GM12875 (cell line): ENCODE results near the gene ADORA2B.

Experiments used
- H3K4me3 ChIP-seq: one replicate; pipeline ENCODE4 v1.5.1; 2011; ENCODE audit warnings: low read depth, low read length, control low read depth
- TF ChIP-seq, protein P1 (sequence below): IDR thresholded peaks from 2 replicates; pipeline ENCODE4 v1.5.1; 2011; ENCODE audit warnings: low read depth, mild to moderate bottlenecking, control low read depth, inconsistent platforms, low read length, moderate library complexity, borderline replicate concordance; ENCODE audit not compliant: insufficient read depth

ADORA2B gene

DNA sequence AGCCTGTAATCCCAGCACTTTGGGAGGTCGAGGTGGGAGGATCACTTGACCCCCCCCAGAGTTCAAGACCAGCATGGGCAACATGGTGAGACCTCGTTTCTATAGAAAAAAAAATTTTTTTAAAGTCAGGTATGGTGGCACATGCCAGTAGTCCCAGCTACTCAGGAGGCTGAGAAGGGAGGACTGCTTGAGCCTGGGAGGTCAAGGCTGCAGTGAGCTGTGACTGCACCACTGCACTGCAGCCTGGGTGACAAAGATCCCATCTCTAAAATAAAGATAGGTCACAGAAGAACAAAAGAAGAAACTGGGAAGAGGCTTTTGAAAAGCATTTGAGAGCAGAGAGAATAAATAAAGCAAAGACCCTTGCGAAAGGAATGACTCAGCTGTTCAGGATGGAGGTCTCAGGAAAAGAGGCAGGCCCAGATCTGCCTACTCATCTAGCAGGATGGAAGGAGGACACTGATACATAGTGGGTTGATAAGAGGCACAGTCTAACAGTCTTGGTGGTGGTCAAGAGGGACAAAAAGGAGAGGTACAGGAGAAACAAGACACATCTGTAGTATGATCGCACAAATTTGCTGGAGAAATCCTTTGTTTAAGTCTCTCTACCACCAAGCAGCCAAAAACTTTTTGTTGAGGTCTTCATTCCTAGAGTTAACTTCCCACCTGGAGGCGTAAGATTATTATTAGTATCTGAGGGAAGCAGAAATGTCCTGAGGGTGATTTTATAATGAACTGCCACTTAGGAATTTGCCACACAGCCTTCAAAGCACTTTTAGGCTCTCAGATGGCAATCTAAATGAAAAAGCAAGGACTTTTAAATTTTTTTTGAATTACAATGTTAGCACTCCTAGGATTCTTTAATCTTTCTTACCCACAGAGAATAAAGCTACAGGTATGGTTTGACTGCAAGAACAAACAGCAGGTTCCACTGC is 37.0 kb downstream of the ADORA2B start:
- TF ChIP-seq, protein P1, sequence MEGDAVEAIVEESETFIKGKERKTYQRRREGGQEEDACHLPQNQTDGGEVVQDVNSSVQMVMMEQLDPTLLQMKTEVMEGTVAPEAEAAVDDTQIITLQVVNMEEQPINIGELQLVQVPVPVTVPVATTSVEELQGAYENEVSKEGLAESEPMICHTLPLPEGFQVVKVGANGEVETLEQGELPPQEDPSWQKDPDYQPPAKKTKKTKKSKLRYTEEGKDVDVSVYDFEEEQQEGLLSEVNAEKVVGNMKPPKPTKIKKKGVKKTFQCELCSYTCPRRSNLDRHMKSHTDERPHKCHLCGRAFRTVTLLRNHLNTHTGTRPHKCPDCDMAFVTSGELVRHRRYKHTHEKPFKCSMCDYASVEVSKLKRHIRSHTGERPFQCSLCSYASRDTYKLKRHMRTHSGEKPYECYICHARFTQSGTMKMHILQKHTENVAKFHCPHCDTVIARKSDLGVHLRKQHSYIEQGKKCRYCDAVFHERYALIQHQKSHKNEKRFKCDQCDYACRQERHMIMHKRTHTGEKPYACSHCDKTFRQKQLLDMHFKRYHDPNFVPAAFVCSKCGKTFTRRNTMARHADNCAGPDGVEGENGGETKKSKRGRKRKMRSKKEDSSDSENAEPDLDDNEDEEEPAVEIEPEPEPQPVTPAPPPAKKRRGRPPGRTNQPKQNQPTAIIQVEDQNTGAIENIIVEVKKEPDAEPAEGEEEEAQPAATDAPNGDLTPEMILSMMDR = no peak
- H3K4me3 ChIP-seq = no peak overlapping the region

DNA sequence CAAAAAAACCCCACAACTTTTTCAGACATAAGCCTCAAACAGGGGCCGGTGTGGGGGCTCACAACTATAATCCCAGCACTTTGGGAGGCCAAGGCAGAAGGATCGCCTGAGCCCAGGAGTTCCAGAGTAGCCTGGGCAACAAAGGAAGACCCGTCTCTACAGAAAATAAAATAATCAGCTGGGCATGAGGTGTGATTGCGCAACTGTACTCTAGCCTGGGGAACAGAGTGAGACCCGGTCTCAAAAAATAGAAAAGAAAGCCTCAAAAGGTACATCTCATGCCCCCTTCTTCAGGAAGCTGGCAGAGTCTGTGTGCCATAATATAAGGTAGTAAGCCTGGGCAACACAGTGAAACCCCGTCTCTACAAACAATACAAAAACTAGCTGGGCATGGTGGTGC is 51.4 kb downstream of the ADORA2B start:
- TF ChIP-seq, protein P1 = no peak
- no peak overlapping the region for H3K4me3 ChIP-seq

DNA sequence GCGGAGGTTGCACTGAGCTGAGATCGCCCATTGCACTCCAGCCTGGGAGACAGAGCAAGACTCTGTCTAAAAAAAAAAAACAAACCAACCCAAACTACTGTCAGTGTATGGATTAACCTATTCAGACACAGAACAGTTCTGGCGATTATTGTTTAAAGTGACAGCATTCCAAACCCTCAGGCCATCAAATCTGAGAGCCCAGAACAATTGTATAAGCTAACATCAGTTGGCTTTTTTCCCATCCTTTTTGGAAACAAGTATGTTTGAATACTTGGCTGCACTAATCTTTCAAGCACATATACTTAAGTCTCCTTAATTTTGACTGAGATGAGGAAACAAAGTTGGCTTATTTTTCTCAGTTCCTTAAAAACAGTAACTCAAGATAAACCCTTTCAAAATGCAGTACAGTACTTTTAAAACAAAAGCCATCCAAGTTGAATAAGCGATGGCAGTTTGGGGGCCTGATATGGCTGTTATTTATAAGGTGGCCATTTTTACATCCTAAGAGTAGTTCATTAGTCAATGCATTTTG is 53.2 kb downstream of the ADORA2B start:
- no peak overlapping the region for H3K4me3 ChIP-seq
- TF ChIP-seq, protein P1 = no peak

DNA sequence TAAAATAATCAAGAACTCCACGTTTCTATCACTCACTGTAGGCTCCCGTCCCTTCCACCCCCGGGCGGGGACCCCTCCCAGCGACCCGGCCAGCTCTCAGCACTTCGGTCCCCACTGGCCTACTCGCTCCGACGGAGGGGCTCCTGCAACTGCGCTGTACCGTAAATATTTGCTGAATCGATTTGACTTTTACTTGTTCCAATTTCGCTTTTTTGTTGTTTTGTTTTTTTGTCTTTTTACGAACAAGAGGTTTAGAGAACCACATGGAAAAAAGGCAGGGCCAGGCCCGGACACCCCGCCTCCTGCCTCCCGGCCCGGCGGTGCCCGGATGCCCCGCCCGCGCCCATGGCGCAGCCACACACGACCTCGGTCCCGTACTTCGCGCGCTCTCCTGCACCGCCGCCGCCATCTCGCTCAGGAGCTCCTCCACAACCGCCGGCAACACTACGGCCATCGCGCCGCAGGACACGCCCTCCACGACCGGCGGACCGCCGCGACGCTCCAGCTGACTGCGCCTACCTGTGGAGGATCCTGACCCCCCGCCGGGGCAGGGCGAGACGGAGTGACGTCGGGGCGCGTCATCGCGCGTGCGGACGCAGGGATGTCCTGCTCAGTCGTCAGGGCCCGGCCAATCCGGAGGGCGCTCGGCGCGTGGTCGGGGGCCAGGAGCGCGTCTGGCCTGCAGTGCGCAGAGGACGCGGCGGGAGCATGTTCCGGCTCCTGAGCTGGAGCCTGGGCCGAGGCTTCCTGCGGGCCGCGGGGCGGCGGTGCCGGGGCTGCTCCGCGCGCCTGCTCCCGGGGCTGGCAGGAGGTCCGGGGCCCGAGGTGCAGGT is 54.4 kb downstream of the ADORA2B start, which contains the start of the genes TTC19 and ZSWIM7:
TSS of gene TTC19 (plus strand) at position 684 of the 833 bp plus-strand sequence. CDS start at position 709, 25 bp downstream.
TSS of gene ZSWIM7 (minus strand) at position 564 of the 833 bp plus-strand sequence. CDS start at position 454, 110 bp downstream.
- peak within 1 kb of the TSS; percentile 97 for H3K4me3 ChIP-seq

DNA sequence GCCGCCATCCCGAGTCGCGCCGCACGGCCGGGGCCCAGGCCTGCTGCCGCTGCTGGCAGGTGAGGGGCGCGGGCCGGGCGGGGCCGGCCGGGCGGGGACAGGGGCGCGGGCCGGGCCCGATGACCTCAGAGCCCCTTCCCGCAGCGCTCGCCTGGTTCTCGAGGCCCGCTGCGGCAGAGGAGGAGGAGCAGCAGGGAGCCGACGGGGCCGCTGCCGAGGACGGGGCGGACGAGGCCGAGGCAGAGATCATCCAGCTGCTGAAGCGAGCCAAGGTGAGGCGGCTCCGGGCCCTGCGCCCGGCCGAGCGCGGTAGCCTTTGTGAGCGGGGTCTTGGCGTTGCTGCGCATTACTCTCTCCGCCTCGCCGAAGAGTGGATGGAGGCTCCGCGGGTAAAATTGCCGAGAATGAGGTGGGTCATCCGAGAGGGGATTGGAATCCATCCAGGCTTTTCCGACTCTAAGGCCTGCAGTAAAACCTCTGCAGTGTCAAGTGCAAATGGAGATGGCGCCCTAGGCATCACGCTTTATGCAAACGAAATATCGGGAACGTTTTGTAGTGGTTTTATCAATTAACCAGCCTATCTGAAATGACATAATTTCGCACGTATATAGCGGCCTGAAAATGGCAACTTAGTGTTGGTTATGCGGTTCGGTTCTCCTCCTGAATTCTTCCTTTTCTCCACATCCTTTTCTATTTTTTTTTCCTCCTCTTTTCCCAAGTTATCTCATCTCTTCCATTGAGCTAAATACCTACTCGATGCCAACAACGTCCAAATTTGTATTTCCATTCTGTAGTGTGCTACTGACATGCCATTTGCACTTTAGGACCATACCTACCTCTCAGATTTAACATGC is 55.3 kb downstream of the ADORA2B start:
- TF ChIP-seq, protein P1 = no peak
- peak overlapping the region; percentile 97 for H3K4me3 ChIP-seq

More for the DNA sequence above, 54.4 kb downstream of the ADORA2B start, which contains the start of the genes TTC19 and ZSWIM7:
- TF ChIP-seq, protein P1 = no peak
